Stimulated activated CD8-positive, alpha-beta memory T cell treated with anti-CD3 and anti-CD28 coated beads, Interleukin-2, amount 100 ng/mL, for 1 hour (primary cell): ENCODE measurements around the gene GPRIN2.
"Not testable (repeated sequence)": the region's sequence is repeated elsewhere in the genome, so short reads cannot be mapped to it uniquely, and the experiment has no call there.

Experiments
- DNase-seq, 2 donors: peaks; one replicate each; pipeline ENCODE4 v3.0.0-alpha.2; 2020; ENCODE audit warnings: low read depth in 2 of 2

GPRIN2 gene

DNA sequence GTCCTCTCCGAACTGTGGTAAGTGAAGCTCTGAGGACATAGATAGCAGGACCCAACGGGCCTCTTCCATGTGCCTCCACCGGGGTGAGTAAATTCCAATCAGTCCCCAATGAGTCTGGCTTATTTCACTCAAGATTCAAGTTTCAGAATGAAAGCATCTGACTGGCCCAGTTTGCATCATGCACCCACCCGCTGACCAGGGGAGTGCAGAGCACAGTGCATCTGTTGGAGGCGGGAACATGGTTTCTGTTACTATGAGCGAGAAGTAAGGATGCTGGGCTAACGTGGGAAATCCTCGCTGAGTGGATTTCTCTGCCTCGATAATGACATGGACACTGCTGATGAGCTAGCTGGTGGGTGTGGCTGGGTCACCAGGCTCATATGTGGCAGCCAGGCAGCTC is 10.7 kb upstream of the GPRIN2 start:
- DNase-seq = not testable (repeated sequence)

DNA sequence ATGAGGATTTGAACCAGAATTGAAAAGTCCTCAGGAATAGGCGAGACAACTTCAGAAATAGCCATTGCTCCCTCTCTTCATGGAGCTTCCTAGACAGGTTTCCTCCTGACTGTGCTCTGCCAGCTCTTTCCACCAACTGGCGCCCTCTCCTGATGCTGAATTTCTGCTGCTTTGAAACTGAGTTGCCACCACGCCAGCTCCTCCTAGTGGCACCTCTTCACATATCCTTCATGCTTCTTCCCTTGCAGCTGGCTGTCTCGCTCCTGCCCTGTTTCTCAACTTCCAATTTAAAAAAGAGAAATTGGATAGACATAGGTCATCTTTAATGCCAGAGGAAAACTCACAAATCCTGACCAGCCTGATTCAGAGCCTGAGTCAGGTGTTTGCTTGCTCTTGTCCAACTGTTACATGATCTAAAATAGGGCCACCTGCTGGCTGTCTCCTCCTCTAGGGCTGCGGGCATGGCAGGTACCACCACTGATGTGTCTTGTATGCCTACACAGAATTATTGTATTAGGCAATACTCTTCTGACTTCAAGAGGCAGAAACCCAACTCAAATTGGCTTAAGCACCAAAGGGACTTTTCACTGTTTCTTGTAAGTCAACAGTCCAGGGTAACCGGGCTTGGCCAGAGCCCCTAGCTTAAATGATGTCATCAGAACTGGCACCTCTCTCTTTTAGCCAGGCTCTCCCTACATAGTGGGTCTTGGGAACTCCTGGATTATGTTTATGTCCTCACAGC is 9.3 kb upstream of the GPRIN2 start:
- peak in 1 of 2 donors; percentile 20 for DNase-seq

DNA sequence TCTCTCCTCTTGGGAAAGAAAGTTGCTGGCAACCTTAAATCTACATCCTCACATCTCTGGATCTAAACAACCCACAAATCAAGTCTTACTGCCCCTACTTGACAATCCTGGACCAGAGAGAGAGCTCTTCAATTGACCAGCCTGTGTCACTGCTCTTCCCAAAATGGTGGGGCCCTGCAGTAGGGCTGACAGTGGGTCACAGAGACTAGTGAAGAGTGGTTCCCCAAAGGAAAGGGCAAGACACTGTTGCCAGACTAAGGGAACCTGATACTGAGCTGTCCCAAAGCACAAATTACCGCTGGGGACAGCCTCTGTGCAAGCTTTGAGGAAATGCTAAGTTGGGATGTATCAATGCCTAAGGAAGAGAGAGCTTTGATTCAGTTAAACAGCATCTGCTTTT is 4.5 kb upstream of the GPRIN2 start:
- DNase-seq = no peak

DNA sequence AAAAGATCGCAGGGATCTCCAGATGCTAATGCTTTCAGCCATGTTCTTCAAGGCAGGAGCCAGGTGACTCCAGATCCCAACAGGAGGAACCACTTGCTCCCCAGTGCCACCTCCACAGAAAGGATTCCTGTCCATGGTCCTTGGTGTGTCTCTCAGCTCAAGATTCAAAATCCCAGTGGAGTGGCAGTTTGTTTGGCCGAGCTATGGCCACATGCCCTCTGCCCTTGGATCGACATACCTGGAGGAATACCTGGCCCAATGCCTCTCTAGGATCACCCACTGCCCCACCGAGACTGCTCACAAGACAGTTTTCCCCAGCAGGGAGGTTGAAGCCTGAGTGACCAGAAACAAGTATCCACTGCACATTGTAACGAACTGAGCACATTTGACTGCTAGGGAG is 3.9 kb upstream of the GPRIN2 start:
- DNase-seq = no peak

DNA sequence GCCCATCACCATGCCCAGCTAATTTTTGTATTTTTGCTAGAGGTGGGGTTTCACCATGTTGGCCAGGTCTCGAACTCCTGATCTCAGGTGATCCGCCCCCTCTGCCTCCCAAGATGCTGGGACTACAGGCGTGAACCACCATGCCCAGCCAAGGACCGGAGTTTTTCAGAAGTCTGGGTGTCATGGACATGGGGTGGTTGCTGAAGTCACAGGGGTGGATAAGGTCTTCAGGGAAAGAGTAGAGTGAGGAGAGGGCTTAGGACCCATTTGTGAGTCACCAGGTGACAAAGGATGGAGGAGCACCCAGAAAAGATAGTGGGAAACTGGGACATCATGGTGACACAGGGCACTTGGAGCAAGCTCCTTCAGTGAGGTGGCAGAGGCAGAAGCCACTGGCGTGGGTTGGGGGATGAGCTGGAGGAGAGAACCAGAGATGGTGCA is 2.8 kb upstream of the GPRIN2 start:
- no peak for DNase-seq

DNA sequence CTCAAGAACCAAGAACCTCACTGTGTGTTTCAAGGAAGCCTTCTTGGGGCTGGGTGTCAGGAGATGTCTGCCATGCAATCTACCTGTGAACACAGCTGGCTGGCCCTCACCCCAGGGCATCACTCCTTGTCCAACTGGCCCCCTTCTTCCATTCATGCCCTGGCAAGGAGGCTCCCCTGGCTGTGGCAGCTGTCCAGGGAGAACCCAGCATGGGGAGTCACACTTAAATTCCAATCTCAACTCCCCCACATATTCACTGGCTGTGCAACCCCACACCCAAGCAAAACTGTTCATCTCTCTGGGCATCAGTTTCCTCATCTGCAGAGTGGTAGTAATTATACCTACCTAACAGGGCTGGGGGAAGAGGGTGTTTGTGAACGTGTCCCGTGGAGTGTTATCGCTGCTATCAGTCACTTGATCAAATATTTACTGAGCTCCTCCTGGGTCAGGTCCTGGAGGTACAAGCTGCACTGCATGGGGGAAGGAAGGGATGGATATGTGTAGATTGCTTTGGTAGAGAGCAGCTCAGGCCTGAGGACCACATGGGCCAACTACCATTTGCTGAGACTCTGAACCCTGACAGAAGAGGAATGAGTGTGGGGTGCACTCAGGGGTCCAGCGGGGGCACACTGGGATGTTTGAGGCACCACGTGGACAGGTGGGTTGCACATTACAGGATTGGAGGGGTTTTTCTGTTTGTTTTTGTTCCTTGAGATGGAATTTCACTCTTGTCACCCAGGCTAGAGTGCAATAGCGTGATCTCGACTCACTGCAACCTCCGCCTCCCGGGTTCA is 2.1 kb upstream of the GPRIN2 start:
- DNase-seq = no peak

DNA sequence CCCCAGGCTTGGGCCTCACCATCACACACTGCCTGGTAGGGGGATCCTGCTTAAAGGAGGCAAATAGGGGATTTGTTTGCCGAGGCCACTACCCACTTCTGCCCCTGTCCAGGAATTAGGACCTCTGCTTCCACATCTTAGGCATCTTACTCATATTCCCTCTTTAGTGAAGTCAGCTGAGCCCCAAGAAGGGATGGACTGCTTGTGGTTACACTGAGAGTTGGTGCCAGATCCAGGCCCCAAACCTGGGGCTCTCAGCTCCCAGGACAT is 1.6 kb upstream of the GPRIN2 start:
- DNase-seq = no peak

DNA sequence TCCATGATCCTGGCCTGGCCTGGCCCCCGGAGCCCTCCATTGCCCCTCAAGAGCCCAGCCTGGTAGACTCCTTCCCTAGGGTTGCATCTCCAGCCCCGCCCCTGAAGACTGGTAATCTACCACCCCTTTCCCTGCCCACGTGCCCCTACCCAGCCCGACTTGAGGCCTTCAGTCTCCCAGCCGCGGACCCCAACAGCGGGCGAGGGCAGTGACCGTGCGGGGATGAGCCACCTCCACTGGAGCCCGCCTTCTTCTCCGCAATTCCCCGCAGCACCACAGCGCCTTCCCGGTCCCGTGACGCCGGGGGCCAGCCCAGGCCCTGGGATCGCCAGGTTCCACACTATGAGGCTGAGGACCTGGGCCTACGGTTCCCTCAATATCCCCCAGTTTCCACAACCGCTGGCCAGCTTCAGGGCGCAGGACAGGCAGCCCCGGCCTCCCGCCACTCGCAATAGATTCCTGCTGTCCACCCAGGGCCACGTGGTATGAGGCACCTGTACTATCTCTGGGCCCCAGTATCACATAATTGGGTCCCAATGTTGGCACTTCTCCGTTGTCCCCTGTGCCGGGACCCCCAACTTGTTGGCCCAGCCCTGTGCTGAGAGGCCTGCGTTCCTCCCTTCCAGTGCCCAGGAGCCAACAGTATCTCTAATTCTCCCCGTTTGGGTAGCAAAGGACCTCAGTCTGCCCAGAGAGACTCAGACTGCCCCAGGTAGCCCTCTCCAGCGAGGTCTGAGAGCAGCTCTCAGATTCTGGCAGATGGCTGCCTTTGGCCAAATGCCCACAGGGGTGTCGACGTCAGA is 1.1 kb upstream of the GPRIN2 start:
- no peak for DNase-seq

DNA sequence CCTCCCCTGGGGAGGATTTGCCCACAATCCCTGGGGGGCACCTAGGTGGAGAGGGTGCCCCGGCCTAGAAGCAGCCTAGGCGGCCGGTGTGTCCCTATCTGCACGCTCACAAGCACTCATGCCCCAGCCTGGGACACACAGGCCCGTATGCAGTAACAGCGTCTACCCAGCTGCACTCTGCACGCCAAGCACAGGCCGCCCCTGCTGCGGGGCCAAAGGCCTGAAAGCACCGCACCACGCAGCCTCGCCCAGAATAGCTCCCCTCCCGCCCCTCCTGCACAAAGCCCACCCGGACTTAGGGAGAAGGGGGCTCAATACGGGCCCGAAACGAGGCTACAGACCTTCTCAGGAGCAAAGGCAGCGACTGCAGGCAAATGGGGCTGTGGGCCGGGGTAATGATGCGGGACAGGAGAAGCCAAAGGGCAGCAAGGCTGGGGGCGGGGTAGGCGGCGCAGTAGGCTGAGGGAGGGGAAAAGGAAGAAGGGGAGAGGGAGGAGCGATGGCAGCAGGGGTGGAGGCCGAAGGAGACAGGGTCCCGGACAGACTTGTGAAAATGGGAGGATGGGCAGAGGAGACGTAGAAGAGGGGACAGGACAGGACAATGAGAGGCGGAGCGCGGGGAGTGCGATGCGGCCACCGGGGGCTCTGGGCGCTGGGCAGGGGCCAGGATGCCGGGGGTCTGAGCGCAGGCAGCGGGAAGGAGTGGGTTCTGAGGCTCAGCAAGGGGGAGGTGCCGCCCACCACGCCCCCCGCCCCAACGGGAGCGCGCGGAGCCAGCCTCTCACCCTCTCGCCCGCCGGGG is 544 bp downstream of the GPRIN2 start:
- DNase-seq = no peak

DNA sequence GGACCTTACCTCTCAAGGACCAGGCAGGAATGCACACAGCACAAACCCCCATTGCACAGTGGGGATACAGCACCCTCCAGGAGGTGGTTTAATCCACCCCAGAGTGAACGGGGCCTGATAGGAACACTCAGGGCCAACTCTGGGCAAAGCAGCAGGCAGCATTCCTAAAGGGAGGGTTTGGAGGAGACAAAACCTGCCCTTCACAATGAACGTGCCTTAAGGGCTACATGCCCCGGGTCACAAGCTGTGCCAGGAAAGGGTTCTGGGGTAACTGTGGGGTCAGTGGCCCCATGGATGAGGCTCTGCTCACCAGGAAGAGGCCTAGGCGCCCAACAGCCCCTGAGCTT is 1.1 kb downstream of the GPRIN2 start:
- DNase-seq = no peak

DNA sequence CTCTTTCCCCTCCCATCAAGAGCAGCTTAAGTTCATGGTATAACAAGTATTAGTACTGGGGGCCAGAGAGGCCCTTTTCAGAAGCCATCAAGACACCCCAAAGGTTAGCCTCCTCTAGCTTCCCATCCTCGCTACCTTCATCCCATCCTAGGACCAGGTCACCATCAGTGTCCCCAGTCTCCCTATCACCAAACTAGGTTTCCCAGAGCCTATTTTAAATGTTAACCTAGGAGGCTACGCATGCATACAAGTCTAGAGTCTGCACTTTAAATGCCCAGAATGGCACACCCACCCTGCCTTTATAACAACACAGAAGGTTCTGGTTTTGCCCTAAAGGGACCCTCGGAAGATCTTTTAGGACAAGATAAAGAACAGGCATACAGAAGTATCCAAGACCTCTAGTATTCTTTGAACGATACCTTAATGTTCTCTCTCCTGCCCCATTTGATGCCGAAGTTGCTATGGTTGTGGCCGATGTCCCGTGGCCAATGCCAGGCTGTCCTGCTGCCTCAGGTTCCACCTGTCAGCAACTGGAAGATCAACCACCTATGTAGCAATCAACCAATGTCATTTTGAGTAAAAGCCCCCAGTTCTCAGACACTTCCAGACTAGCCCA is 2.2 kb downstream of the GPRIN2 start:
- no peak for DNase-seq

DNA sequence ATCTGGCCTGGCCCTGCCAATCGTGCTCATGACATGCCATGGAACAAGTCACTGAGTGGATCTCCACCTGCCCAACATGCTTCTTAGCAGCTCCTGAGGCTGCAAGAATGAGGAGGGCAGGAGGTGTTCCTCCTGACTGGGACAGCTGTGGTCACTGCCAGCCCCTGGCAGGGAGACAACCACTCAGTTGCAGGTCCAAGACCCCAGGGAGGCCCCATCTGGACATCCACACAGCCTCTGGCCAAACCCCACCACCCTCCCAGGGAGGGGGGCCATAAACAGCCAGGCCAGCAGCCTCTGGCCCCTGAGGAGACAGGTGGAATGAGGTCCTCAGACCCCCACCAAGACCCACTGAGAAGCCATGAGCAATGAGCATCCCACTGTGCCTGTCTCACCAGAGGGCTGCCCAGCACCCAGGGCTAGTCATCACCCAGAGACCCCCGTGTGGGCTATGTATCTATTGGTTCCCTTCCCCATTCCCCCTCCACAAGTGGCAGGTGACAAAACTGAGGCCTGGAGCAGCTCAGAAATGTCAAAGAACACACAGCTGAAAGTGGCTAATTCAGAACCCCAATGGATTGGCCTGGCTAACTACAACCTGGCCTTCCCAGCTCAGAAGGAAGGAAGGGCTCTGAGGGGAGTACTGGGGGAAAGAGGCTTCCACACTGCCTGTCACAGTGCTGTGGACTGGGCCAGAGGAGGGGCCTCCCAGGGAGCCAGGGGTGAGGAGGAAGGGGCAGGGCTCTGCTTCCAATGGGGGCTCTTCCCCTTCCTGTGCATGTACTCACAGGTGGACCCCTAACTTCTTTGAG is 3.0 kb downstream of the GPRIN2 start:
- DNase-seq = no peak

DNA sequence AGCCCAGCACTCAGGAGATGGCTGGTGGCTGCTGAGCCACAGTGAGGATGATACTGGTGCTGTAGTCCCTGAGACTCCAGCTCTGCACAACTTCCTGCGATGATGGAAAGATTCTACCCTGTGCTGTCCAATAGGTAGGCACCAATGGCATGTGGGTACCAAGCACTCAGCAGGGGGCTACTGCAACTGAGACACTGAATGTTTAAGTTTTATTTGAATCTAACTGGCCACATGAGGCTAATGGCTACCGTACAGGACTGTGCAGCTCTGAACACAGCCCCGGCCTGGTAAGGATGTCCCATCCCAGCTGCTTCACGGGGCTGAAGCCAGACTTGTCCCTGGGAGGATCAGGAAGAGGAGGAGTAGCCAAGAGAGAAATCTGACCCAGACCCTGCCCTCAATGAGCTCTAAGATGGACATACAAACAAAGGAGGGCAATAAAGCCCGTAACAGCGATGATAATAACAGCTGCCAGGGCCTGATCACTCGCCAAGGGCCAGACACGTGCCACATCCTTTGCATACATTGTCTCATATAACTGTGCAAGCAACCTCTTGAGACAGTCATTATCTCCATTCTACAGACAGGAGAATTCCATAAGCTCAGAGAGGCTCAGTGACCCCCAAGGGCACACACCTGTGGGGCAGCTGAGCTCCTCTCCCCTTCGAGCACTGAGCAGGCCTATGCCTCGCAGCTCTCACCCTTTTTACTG is 3.8 kb downstream of the GPRIN2 start:
- no peak for DNase-seq

DNA sequence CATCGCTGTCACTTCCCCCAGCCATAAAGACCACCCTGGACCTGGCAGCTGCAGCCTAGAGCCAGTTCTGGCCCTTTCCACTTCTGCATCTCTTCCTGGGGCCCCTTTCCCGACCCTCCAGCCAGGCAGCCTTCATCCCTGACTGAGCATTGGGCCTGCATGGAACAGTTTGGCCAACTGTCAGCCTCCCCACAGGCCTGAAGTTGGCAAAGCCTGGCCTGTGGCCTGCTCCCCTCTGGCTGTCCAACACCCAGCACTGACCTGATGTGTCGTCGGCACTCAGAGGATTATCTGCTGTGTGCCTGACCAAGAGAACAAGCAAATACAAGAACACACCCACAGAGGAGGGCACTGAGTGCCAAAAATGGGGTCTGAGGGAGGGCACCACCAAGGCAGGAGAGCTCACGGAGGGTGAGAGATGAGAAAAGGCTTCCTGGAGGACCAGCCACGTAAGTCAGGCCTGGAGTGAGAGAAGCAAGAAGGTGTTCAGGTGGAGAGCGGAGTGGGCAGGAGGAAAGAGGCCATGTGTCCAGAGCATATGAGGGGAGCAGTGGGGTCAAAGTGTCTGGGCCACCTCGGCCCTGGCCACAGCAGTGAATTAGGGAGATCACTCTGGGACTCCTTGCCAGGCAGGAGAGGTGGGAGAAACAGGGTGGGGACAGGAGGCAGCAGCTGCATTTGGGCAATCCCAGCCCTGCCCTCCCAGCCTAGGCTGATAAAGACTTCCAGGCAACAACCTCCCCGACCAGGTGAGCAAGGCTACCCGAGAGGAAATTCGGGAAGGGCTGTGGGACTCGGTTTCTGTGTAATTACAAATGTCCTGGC is 4.5 kb downstream of the GPRIN2 start:
- DNase-seq = no peak

DNA sequence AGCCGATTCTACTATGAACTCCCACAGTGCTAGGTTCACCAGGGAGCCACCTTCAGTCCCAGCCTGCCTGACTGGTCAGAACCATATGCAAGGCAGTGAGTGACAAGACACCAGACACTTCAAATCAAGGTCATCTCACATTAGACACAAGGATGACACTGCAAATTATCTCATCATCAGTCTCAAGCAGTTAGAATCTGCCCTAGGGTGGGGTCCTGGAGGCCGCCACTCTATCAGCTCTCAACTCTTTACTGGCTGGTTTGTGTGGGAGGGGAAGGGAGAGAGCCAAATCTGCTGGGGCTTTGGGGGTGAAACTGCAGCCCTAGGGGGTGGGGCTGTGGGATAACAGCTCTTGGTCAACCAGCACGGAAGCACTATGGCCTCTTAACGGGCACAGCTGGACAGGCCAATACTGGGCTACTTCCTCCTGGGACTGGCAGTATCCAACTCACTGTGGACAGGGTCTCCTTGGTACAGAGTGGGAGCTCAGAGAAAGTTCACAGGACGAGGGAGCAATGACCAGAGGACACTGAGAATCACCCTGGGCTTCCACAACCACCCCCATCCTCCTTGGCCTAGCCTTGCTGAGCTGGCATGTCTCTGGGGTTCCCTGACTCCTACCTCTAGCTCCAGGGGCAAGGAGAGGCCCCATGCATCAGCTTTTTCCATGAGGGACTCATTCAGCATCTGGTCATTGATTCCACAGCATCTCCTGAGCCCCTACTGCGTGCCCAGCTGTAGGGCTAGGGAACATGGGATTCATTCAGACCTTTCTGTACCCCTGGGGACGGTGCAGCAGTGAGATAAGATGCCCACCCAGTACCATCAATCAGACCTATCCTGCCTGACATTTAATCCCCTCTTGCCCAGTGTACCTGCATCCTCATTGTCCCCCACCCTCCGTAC is 5.4 kb downstream of the GPRIN2 start:
- no peak for DNase-seq

DNA sequence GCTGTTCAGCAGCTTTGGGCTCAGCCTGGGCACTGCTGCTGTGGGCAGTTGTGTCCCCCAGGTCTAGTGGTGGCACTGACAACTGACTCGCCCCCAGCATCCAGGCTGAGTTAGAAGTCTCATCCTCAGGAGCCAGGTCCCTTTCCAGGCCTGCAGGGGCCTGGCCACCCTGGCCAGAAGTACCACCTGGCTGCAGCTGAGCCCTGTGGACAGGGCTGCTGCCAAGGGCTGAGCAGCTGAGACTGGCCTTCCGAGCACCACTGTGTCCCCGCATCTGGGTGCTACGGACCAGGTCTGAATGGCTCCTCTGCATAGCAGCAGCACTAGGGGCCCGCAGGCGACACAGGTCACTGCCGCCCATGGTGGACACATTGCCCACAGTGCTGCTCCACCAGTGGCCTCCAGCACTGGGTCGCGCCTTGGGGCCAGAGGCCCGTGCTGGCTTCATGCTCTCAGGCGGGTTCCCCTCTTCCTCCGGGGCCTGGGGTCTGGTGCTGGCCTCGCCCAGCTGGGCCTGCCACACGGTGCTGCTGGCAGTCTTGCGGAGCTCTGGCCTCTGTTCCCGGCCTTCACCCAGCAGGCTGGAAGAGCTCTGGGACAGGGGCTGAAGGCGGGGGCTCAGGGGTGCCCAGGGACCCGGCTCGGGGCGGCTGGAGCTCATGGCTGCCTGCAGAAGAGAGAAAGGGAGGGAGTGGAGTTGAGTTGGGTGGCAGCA is 6.2 kb downstream of the GPRIN2 start:
- DNase-seq = no peak
